GM12891 (cell line): ENCODE measurements around the gene JAZF1.

Experiments
- POLR2A ChIP-seq: IDR thresholded peaks from 2 replicates; pipeline ENCODE4 v1.6.1; 2011; ENCODE audit warnings: low read depth, low read length, control low read depth
- POLR2AphosphoS5 ChIP-seq: IDR thresholded peaks from 2 replicates; pipeline ENCODE4 v1.6.1; 2011; ENCODE audit warnings: low read depth, low read length, control low read depth
- POU2F2 ChIP-seq: IDR thresholded peaks from 2 replicates; pipeline ENCODE4 v1.6.1; 2011; ENCODE audit warnings: low read depth, mild to moderate bottlenecking, control low read depth, low read length, moderate library complexity
- TAF1 ChIP-seq: IDR thresholded peaks from 2 replicates; pipeline ENCODE4 v1.6.1; 2011; ENCODE audit warnings: low read depth, low read length, control low read depth

DNA sequence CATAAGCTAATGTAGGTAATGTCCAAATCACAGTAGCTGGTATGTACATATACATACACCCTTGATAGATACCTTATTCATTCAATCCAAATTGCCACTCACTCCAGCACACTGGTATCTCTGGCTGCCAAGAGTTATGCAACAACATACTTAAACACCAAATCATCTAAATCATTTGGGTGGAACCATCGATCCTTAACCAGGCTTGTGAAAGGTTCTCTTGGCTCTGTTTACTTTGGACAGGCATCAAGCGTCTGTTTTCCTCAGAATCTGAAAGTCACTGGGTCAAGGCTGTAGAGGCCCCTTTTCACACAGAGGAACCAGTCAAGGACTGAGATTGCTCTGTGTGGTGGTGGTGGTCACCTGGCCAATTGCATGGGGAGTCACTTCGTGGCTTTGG, 24.6 kb downstream of the JAZF1 start:
- TF ChIP-seq POLR2AphosphoS5: no peak
- no peak for TF ChIP-seq POLR2A
- TF ChIP-seq POU2F2: no peak
- TF ChIP-seq TAF1: no peak
